ENCODE data around the gene TUBA8. TPM values are rescaled to one million over a fixed set of nuclear protein-coding genes. Genes with fewer than 3 reads are reported as not detected.
A peak's percentile ranks its signal among the peaks of the same experiment; 100 is the strongest.

The TUBA8 gene
- total RNA-seq, 3 donors from 2014 or later, result 1.6 to 14.7 (median 2.9) TPM

- TF ChIP-seq POLR2A (IDR thresholded peaks at IDR 0.05) (no peak), CTCF (IDR thresholded peaks at IDR 0.05) (no peak), POLR2AphosphoS5 (IDR thresholded peaks at IDR 0.05) (no peak)
- H3K4me1 ChIP-seq, result no peaks in the 10 kb centered on the region
- no peak overlapping the region for H3K27ac ChIP-seq
- DNase-seq (ENCODE audit: low spot score in 2 of 2), result no peak
- intact Hi-C loops (cut with DNase I; ENCODE audit: low total_unique reads), result no loop called here
- H3K27me3 ChIP-seq, result no peaks in the 10 kb centered on the region
- no peak overlapping the region for H3K4me3 ChIP-seq
- H3K36me3 ChIP-seq, result no peaks in the 10 kb centered on the region
- H3K9me3 ChIP-seq, result no peaks in the 10 kb centered on the region
Measured at GRCh38 chr22:18065256-18065655, 45.4 kb upstream of the TUBA8 start.

- no peak for DNase-seq (ENCODE audit: low spot score in 2 of 2)
- H3K9me3 ChIP-seq, result no peaks in the 10 kb centered on the region
- no peaks in the 10 kb centered on the region for H3K27me3 ChIP-seq
- TF ChIP-seq POLR2A (IDR thresholded peaks at IDR 0.05) (no peak), CTCF (IDR thresholded peaks at IDR 0.05) (no peak), POLR2AphosphoS5 (IDR thresholded peaks at IDR 0.05) (no peak)
- H3K4me3 ChIP-seq, result no peak overlapping the region
- intact Hi-C loops (cut with DNase I; ENCODE audit: low total_unique reads), result no loop called here
- H3K4me1 ChIP-seq, result peaks cover 0 to 2% of the 10 kb centered on the region in 2 donors
- peak overlapping the region in 1 of 2 donors; percentile 81 for H3K27ac ChIP-seq
- no peaks in the 10 kb centered on the region for H3K36me3 ChIP-seq
Measured at GRCh38 chr22:18066181-18066859, 44.3 kb upstream of the TUBA8 start.

DNA sequence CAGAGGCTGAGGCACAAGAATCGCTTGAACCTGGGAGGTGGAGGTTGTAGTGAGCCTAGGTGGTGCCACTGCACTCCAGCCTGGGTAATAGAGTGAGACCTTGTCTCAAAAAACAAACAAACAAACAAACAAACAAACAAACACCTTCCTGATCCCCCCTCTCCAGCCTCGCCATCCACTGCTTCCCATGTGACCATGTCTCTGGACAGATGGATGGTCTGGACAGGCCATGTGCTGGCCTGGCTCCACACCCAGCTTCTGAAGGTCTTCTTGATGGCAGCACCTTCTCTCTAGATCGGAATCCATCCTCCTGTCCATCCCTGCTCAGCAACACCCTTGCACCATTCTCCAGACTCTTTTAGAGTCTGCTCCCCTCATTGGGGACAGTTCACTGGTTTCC lies 43.5 kb upstream of the TUBA8 start:
- DNase-seq (ENCODE audit: low spot score in 2 of 2), result no peak
- H3K4me3 ChIP-seq, result no peak overlapping the region
- intact Hi-C loops (cut with DNase I; ENCODE audit: low total_unique reads), result no loop called here
- no peaks in the 10 kb centered on the region for H3K36me3 ChIP-seq
- H3K4me1 ChIP-seq, result peaks cover 0 to 3% of the 10 kb centered on the region in 2 donors
- H3K27ac ChIP-seq, result peak overlapping the region; percentile 81 to 94
- H3K27me3 ChIP-seq, result no peaks in the 10 kb centered on the region
- TF ChIP-seq POLR2A (IDR thresholded peaks at IDR 0.05), result no peak
- no peak for TF ChIP-seq CTCF (IDR thresholded peaks at IDR 0.05)
- no peak for TF ChIP-seq POLR2AphosphoS5 (IDR thresholded peaks at IDR 0.05)
- H3K9me3 ChIP-seq, result no peaks in the 10 kb centered on the region

GRCh38 chr22:18067548-18068341 lies 42.9 kb upstream of the TUBA8 start:
- H3K9me3 ChIP-seq, result no peaks in the 10 kb centered on the region
- peak overlapping the region; percentile 81 to 94 for H3K27ac ChIP-seq
- peak overlapping the region in 1 of 3 donors; percentile 41 for H3K4me3 ChIP-seq
- peaks cover 0 to 3% of the 10 kb centered on the region in 2 donors for H3K4me1 ChIP-seq
- no peaks in the 10 kb centered on the region for H3K27me3 ChIP-seq
- TF ChIP-seq POLR2AphosphoS5 (IDR thresholded peaks at IDR 0.05), result no peak
- no peak for TF ChIP-seq CTCF (IDR thresholded peaks at IDR 0.05)
- no peak for TF ChIP-seq POLR2A (IDR thresholded peaks at IDR 0.05)
- intact Hi-C loops (cut with DNase I; ENCODE audit: low total_unique reads), result no loop called here
- peak; percentile 22 to 56 for DNase-seq (ENCODE audit: low spot score in 2 of 2)
- H3K36me3 ChIP-seq, result no peaks in the 10 kb centered on the region

All from breast epithelium (tissue), 4 donors.